Fibroblast of lung (primary cell): Measurements from ENCODE around the gene SDK1. TPM values are rescaled to one million over a fixed set of nuclear protein-coding genes. Genes with fewer than 3 reads are reported as not detected.

Experiments
- DNase-seq, 2 donors: peaks; one replicate each; pipeline versions ENCODE4 v3.0.0 to v3.0.0-alpha.2; 2010; ENCODE audit warnings: low read depth in 2 of 2
- H2AFZ ChIP-seq: 2 replicates; pipeline ENCODE4 v1.5.1; 2012; ENCODE audit warnings: low read length, control low read depth, inconsistent platforms
- H3K27ac ChIP-seq: 2 replicates; pipeline ENCODE4 v1.5.1; 2011; ENCODE audit warnings: low read length, control low read depth; ENCODE audit not compliant: insufficient read depth
- H3K27me3 ChIP-seq: 2 replicates; pipeline ENCODE4 v1.5.1; 2011; ENCODE audit warnings: mild to moderate bottlenecking, low read length; ENCODE audit not compliant: control insufficient read depth, insufficient read depth
- H3K36me3 ChIP-seq: 2 replicates; pipeline ENCODE4 v1.5.1; 2011; ENCODE audit warnings: low read length; ENCODE audit not compliant: control insufficient read depth, insufficient read depth
- H3K4me1 ChIP-seq: 2 replicates; pipeline ENCODE4 v1.5.1; 2011; ENCODE audit warnings: low read length; ENCODE audit not compliant: control insufficient read depth, insufficient read depth; ENCODE audit errors: extremely low read depth
- H3K4me2 ChIP-seq: 2 replicates; pipeline ENCODE4 v1.5.1; 2011; ENCODE audit warnings: low read length, control low read depth; ENCODE audit not compliant: insufficient read depth; ENCODE audit errors: extremely low read depth
- H3K4me3 ChIP-seq, 4 experiments: fragments of 200-600 bp in 1 of 4; sonication (generic) in 1 of 4; replicated peaks in 1 of 4; 2 replicates each; pipeline ENCODE4 v1.5.1; 2011 to 2016; ENCODE audit warnings: low read length in 4 of 4, low read depth in 3 of 4, mild to moderate bottlenecking in 3 of 4, control low read depth in 2 of 4, inconsistent platforms in 1 of 4, mixed read lengths in 1 of 4; ENCODE audit not compliant: insufficient read depth in 1 of 4; ENCODE audit errors: control extremely low read depth in 1 of 4
- H3K79me2 ChIP-seq: 2 replicates; pipeline ENCODE4 v1.5.1; 2012; ENCODE audit warnings: mild to moderate bottlenecking, low read length, inconsistent platforms; ENCODE audit not compliant: control insufficient read depth, insufficient read depth
- H3K9ac ChIP-seq: 2 replicates; pipeline ENCODE4 v1.5.1; 2011; ENCODE audit warnings: mild to moderate bottlenecking, low read length, control low read depth; ENCODE audit not compliant: insufficient read depth
- H3K9me3 ChIP-seq: 2 replicates; pipeline ENCODE4 v1.5.1; 2012; ENCODE audit warnings: low read depth, low read length; ENCODE audit not compliant: control insufficient read depth, insufficient read depth
- H4K20me1 ChIP-seq: 2 replicates; pipeline ENCODE4 v1.5.1; 2011; ENCODE audit warnings: low read length; ENCODE audit not compliant: control insufficient read depth, insufficient read depth; ENCODE audit errors: extremely low read depth
- EZH2 ChIP-seq: IDR thresholded peaks from 2 replicates; pipeline ENCODE4 v1.5.1; 2012; ENCODE audit warnings: low read length, control low read depth, mild to moderate bottlenecking; ENCODE audit errors: missing control alignments
- polyA plus RNA-seq, 2 donors: library from polyadenylated mRNA; depleted of rRNA in 1 of 2; stranded (reverse) in 1 of 2; unstranded in 1 of 2; fragments of >200 nt; gene quantifications; 2 replicates each; pipeline ENCODE4 v1.2.1, GENCODE V29; 2011 to 2012; ENCODE audit warnings: missing spikeins in 1 of 2
- total RNA-seq: library from RNA; depleted of rRNA; stranded (reverse); fragments of >200 nt; gene quantifications from 2 replicates; pipeline ENCODE4 v1.2.1, GENCODE V29; 2014
- TF ChIP-seq, protein P1 (sequence below), 2 donors: IDR thresholded peaks in 1 of 2; conservative IDR thresholded peaks in 1 of 2; 1 replicate in 1 of 2; 2 replicates in 1 of 2; pipeline ENCODE4 v1.5.1; 2011 to 2012; ENCODE audit warnings: low read length in 2 of 2, control low read depth in 1 of 2, inconsistent platforms in 1 of 2, low read depth in 1 of 2, mild to moderate bottlenecking in 1 of 2

SDK1 gene
- total and polyA plus RNA-seq, 2 donors (not counting 1 experiment from before 2014, with no cell fraction given) = 1.0 to 8.6 TPM

DNA sequence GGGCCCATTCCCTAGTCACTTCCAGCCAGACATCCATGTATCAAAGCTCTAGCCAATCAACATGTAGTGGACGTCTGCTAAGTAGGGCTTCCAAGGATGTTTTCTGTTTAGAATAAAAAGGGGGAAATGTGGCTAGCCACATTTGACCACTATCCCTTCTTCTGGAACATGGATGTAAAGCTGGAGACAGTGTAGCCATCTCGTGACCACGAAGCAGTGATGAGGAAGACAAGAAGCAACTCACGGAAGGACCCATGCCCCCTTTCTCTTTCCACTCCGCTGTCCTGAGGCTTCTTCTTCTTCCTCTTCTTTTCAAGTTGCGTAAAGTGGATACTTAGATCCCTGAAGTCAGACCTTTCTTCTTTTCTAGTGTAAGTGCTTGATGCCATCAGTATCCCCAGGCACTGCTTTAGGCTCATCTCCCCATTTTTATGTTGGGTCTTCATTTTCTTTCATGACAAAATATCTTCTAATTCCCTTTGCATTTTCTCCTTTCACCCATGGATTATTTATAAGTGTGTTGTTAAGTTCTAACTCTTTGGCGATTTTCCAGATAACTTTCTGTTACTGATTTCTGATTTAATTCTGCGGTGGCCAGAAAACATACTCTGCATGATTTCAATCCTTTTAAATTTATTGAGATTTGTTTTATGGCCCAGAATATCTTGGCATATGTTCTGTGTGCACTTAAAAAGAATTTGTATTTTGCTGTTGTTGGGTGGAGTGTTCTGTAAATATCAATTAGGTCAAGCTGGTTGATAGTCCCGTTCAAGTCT, 594.5 kb downstream of the SDK1 start:
- no peaks in the 10 kb centered on the region for H3K36me3 ChIP-seq
- H3K4me3 ChIP-seq = no peak overlapping the region
- H3K9ac ChIP-seq = no peak overlapping the region
- no peak overlapping the region for H3K4me2 ChIP-seq
- H3K79me2 ChIP-seq = no peaks in the 10 kb centered on the region
- no peaks in the 10 kb centered on the region for H3K4me1 ChIP-seq
- TF ChIP-seq EZH2 = no peak
- TF ChIP-seq, protein P1, sequence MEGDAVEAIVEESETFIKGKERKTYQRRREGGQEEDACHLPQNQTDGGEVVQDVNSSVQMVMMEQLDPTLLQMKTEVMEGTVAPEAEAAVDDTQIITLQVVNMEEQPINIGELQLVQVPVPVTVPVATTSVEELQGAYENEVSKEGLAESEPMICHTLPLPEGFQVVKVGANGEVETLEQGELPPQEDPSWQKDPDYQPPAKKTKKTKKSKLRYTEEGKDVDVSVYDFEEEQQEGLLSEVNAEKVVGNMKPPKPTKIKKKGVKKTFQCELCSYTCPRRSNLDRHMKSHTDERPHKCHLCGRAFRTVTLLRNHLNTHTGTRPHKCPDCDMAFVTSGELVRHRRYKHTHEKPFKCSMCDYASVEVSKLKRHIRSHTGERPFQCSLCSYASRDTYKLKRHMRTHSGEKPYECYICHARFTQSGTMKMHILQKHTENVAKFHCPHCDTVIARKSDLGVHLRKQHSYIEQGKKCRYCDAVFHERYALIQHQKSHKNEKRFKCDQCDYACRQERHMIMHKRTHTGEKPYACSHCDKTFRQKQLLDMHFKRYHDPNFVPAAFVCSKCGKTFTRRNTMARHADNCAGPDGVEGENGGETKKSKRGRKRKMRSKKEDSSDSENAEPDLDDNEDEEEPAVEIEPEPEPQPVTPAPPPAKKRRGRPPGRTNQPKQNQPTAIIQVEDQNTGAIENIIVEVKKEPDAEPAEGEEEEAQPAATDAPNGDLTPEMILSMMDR (conservative IDR thresholded peaks at IDR 0.05 in 1 of 2, IDR thresholded peaks at IDR 0.05 in 1 of 2; ENCODE audit: low read depth in 1 of 2, low read length in 2 of 2) = no peak
- H3K9me3 ChIP-seq = no peaks in the 10 kb centered on the region
- no peak for DNase-seq
- H2AFZ ChIP-seq = no peak overlapping the region
- no peaks in the 10 kb centered on the region for H3K27me3 ChIP-seq
- no peak overlapping the region for H3K27ac ChIP-seq
- H4K20me1 ChIP-seq = no peaks in the 10 kb centered on the region

DNA sequence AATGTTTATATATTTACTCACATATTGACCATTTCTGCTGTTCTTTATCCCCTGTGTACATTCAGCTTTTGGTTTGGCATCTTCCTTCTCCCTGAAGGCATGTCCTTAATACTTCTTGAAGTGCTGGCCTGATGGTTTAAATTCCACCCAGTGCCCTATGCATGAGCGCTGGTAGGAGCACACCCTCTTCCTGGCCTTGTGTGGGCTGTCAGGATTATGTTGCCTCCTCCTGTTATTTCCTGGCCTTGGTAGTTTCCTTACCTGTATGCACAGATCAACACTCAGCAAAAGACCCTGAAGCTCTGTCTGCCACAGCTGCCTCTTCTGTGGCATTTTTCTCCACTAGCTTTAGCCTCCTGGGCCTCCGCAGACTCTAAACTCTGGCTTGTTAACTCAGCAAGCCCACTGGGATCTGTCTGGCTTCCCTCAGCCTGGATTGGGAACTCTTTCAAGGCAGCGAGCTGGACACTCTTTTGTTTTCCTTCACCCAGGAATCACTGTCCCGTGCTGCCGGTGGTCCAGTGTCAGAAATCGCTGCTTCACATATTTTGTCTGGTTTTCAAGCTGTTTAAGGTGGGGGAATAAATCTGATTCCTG, 595.2 kb downstream of the SDK1 start:
- DNase-seq = no peak
- Histone ChIP-seq H3K27me3 (no peaks in the 10 kb centered on the region), H3K36me3 (no peaks in the 10 kb centered on the region), H3K27ac (no peak overlapping the region), H3K4me1 (no peaks in the 10 kb centered on the region), H3K9me3 (no peaks in the 10 kb centered on the region), H3K9ac (no peak overlapping the region), H2AFZ (no peak overlapping the region), H3K4me2 (no peak overlapping the region), H3K4me3 (no peak overlapping the region), H4K20me1 (no peaks in the 10 kb centered on the region), H3K79me2 (no peaks in the 10 kb centered on the region)
- TF ChIP-seq EZH2 = no peak

GRCh38 chr7:3897430-3898372, 596.6 kb downstream of the SDK1 start:
- H3K9ac ChIP-seq = no peak overlapping the region
- H3K4me3 ChIP-seq = no peak overlapping the region
- no peak overlapping the region for H3K27ac ChIP-seq
- no peak overlapping the region for H3K4me2 ChIP-seq
- H4K20me1 ChIP-seq = no peaks in the 10 kb centered on the region
- H3K9me3 ChIP-seq = no peaks in the 10 kb centered on the region
- H3K27me3 ChIP-seq = no peaks in the 10 kb centered on the region
- peak; percentile 41 to 78 for DNase-seq
- H3K79me2 ChIP-seq = no peaks in the 10 kb centered on the region
- H3K36me3 ChIP-seq = no peaks in the 10 kb centered on the region
- H3K4me1 ChIP-seq = no peaks in the 10 kb centered on the region
- TF ChIP-seq EZH2 = no peak
- TF ChIP-seq, protein P1 (conservative IDR thresholded peaks at IDR 0.05 in 1 of 2, IDR thresholded peaks at IDR 0.05 in 1 of 2; ENCODE audit: low read depth in 1 of 2, low read length in 2 of 2) = peak; percentile 56 to 91
- H2AFZ ChIP-seq = no peak overlapping the region
